Peyer's patch (tissue), 4 donors: Measurements from ENCODE around the gene ARPC5.

Experiments used
- POLR2A ChIP-seq, 2 donors: fragments of 450-650 bp; IDR thresholded peaks; one replicate each; pipeline ENCODE4 v1.5.1; 2017; ENCODE audit warnings: antibody characterized with exemption in 2 of 2, mild to moderate bottlenecking in 2 of 2, moderate library complexity in 2 of 2
- TF ChIP-seq, protein P1 (sequence below), 6 experiments: fragments of 450-650 bp in 4 of 6; fragments of 200-600 bp in 2 of 6; sonication (generic) in 1 of 6; IDR thresholded peaks; one replicate each; pipeline ENCODE4 v1.5.1; 2017 to 2019; ENCODE audit warnings: antibody characterized with exemption in 6 of 6, mild to moderate bottlenecking in 3 of 6, moderate library complexity in 1 of 6

GRCh38 chr1:183588827-183589226 is 46.8 kb downstream of the ARPC5 start:
- TF ChIP-seq, protein P1, sequence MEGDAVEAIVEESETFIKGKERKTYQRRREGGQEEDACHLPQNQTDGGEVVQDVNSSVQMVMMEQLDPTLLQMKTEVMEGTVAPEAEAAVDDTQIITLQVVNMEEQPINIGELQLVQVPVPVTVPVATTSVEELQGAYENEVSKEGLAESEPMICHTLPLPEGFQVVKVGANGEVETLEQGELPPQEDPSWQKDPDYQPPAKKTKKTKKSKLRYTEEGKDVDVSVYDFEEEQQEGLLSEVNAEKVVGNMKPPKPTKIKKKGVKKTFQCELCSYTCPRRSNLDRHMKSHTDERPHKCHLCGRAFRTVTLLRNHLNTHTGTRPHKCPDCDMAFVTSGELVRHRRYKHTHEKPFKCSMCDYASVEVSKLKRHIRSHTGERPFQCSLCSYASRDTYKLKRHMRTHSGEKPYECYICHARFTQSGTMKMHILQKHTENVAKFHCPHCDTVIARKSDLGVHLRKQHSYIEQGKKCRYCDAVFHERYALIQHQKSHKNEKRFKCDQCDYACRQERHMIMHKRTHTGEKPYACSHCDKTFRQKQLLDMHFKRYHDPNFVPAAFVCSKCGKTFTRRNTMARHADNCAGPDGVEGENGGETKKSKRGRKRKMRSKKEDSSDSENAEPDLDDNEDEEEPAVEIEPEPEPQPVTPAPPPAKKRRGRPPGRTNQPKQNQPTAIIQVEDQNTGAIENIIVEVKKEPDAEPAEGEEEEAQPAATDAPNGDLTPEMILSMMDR (IDR thresholded peaks at IDR 0.05) = no peak
- no peak for TF ChIP-seq POLR2A (IDR thresholded peaks at IDR 0.05)
